ENCODE results near the gene MYH3.

The MYH3 gene

GRCh38 chr17:10605221-10605783 is 51.8 kb downstream of the MYH3 start:
- TF ChIP-seq CTCF (IDR thresholded peaks at IDR 0.05) (no peak), ZFX (IDR thresholded peaks at IDR 0.05; ENCODE audit: borderline replicate concordance) (no peak)
- H3K27ac ChIP-seq, result no peak overlapping the region

GRCh38 chr17:10604521-10604920 is 52.6 kb downstream of the MYH3 start:
- TF ChIP-seq ZFX (IDR thresholded peaks at IDR 0.05; ENCODE audit: borderline replicate concordance) (no peak), CTCF (IDR thresholded peaks at IDR 0.05) (no peak)
- no peak overlapping the region for H3K27ac ChIP-seq

GRCh38 chr17:10603931-10604330 is 53.2 kb downstream of the MYH3 start:
- TF ChIP-seq ZFX (IDR thresholded peaks at IDR 0.05; ENCODE audit: borderline replicate concordance), result no peak
- TF ChIP-seq CTCF (IDR thresholded peaks at IDR 0.05), result no peak

GRCh38 chr17:10600571-10600970 is 56.5 kb downstream of the MYH3 start:
- H3K27ac ChIP-seq, result no peak overlapping the region
- TF ChIP-seq ZFX (IDR thresholded peaks at IDR 0.05; ENCODE audit: borderline replicate concordance) (no peak), CTCF (IDR thresholded peaks at IDR 0.05) (no peak)

More at GRCh38 chr17:10603931-10604330, 53.2 kb downstream of the MYH3 start:
- H3K27ac ChIP-seq, result no peak overlapping the region

GRCh38 chr17:10598621-10599020 is 58.5 kb downstream of the MYH3 start:
- TF ChIP-seq CTCF (IDR thresholded peaks at IDR 0.05) (no peak), ZFX (IDR thresholded peaks at IDR 0.05; ENCODE audit: borderline replicate concordance) (no peak)
- no peak overlapping the region for H3K27ac ChIP-seq

- H3K27ac ChIP-seq, result no peak overlapping the region
- TF ChIP-seq ZFX (IDR thresholded peaks at IDR 0.05; ENCODE audit: borderline replicate concordance), result no peak
- no peak for TF ChIP-seq CTCF (IDR thresholded peaks at IDR 0.05)
Observed at GRCh38 chr17:10589553-10590145, 67.5 kb downstream of the MYH3 start.

GRCh38 chr17:10585529-10585928 is 71.6 kb downstream of the MYH3 start:
- TF ChIP-seq CTCF (IDR thresholded peaks at IDR 0.05), result no peak
- no peak for TF ChIP-seq ZFX (IDR thresholded peaks at IDR 0.05; ENCODE audit: borderline replicate concordance)
- H3K27ac ChIP-seq, result no peak overlapping the region
